Activated naive CD8-positive, alpha-beta T cell treated with anti-CD3 and anti-CD28 coated beads, Interleukin-2, amount 50 U/mL, for 16 hours (primary cell): Measurements from ENCODE around the gene NUP205.

Experiments used
- DNase-seq: peaks from one replicate; pipeline ENCODE4 v3.0.0-alpha.2; 2020; ENCODE audit warnings: low read depth, low spot score

The NUP205 gene

GRCh38 chr7:135538376-135538775 is 19.3 kb upstream of the NUP205 start:
- no peak for DNase-seq

- no peak for DNase-seq
Measured at GRCh38 chr7:135539629-135540028, 18.1 kb upstream of the NUP205 start.

- DNase-seq: no peak
Measured at GRCh38 chr7:135541029-135541428, 16.7 kb upstream of the NUP205 start.

GRCh38 chr7:135550196-135550595 is 7.5 kb upstream of the NUP205 start:
- DNase-seq: no peak

- no peak for DNase-seq
Measured at GRCh38 chr7:135552148-135552547, 5.6 kb upstream of the NUP205 start.

GRCh38 chr7:135553346-135553745 is 4.4 kb upstream of the NUP205 start:
- no peak for DNase-seq

- DNase-seq: peak; percentile 26
Measured at GRCh38 chr7:135558337-135558767, 635 bp downstream of the NUP205 start.

GRCh38 chr7:135558881-135559280 is 1.2 kb downstream of the NUP205 start:
- no peak for DNase-seq

- no peak for DNase-seq
Measured at GRCh38 chr7:135560631-135561030, 2.9 kb downstream of the NUP205 start.

GRCh38 chr7:135562720-135563119 is 5.0 kb downstream of the NUP205 start:
- DNase-seq: no peak

GRCh38 chr7:135571834-135572233 is 14.1 kb downstream of the NUP205 start:
- no peak for DNase-seq

- no peak for DNase-seq
Measured at GRCh38 chr7:135573541-135573940, 15.8 kb downstream of the NUP205 start.

- DNase-seq: no peak
Measured at GRCh38 chr7:135575296-135575695, 17.6 kb downstream of the NUP205 start.

- no peak for DNase-seq
Measured at GRCh38 chr7:135578569-135578968, 20.9 kb downstream of the NUP205 start.

GRCh38 chr7:135584362-135585353 is 26.9 kb downstream of the NUP205 start:
- DNase-seq: no peak

GRCh38 chr7:135597181-135597925 is 39.6 kb downstream of the NUP205 start:
- DNase-seq: no peak

- no peak for DNase-seq
Measured at GRCh38 chr7:135597926-135598305, 40.2 kb downstream of the NUP205 start.

GRCh38 chr7:135599471-135599870 is 41.8 kb downstream of the NUP205 start:
- DNase-seq: no peak

- DNase-seq: no peak
Measured at GRCh38 chr7:135600226-135600625, 42.5 kb downstream of the NUP205 start.

GRCh38 chr7:135601182-135601581 is 43.5 kb downstream of the NUP205 start:
- DNase-seq: no peak

- no peak for DNase-seq
Measured at GRCh38 chr7:135602304-135602703, 44.6 kb downstream of the NUP205 start.

- DNase-seq: no peak
Measured at GRCh38 chr7:135616136-135616535, 58.4 kb downstream of the NUP205 start.

GRCh38 chr7:135617781-135618180 is 60.1 kb downstream of the NUP205 start:
- DNase-seq: no peak
